HEK293 (cell line): ENCODE measurements around the gene TTLL3.

Experiments
- CTCF ChIA-PET: fragments of 350-600 bp; formaldehyde crosslinking; extraction: SDS; loops from one replicate; lab custom pipeline; 2021; ENCODE audit warnings: antibody characterized with exemption; lab: Yijun Ruan, JAX
- POLR2A ChIA-PET: fragments of 300-600 bp; formaldehyde crosslinking; extraction: SDS; loops from one replicate; lab custom pipeline; 2020; ENCODE audit warnings: antibody characterized with exemption, inconsistent platforms; lab: Yijun Ruan, JAX
- H3K27ac ChIP-seq: fragments of 200-500 bp; sonication (Bioruptor generic); 2 replicates; pipeline ENCODE4 v1.5.1; 2014; ENCODE audit warnings: low read depth, low read length, control low read depth, inconsistent platforms; ENCODE audit errors: extremely low read depth
- H3K36me3 ChIP-seq, 2 experiments: fragments of 200-500 bp in 1 of 2; sonication (Bioruptor generic) in 1 of 2; 1 replicate in 1 of 2; 2 replicates in 1 of 2; pipeline ENCODE4 v1.5.1; 2014 to 2017; ENCODE audit warnings: inconsistent platforms in 2 of 2, low read length in 2 of 2; ENCODE audit not compliant: control insufficient read depth in 2 of 2, insufficient read depth in 1 of 2
- H3K4me1 ChIP-seq: fragments of 200-500 bp; sonication (Bioruptor generic); 2 replicates; pipeline ENCODE4 v1.5.1; 2014; ENCODE audit warnings: mild to moderate bottlenecking, low read length, inconsistent platforms; ENCODE audit not compliant: control insufficient read depth, insufficient read depth
- H3K4me3 ChIP-seq: 2 replicates; pipeline ENCODE4 v1.5.1; 2011; ENCODE audit warnings: low read depth, mild to moderate bottlenecking, control low read depth, low read length, moderate library complexity
- H3K9me3 ChIP-seq: fragments of 200-500 bp; sonication (Bioruptor generic); 2 replicates; pipeline ENCODE4 v1.5.1; 2014; ENCODE audit warnings: low read depth, low read length, inconsistent platforms; ENCODE audit not compliant: control insufficient read depth, insufficient read depth
- KLF8 ChIP-seq: fragments of 450-650 bp; formaldehyde crosslinking; IDR thresholded peaks from 2 replicates; pipeline ENCODE4 v1.5.1; 2016; ENCODE audit warnings: missing biosample characterization, missing genetic modification characterization
- PRDM2 ChIP-seq: fragments of 450-650 bp; formaldehyde crosslinking; IDR thresholded peaks from 2 replicates; pipeline ENCODE4 v1.5.1; 2016; ENCODE audit warnings: missing biosample characterization, missing genetic modification characterization, borderline replicate concordance
- ZBTB17 ChIP-seq: fragments of 450-650 bp; formaldehyde crosslinking; IDR thresholded peaks from 2 replicates; pipeline ENCODE4 v1.5.1; 2016; ENCODE audit warnings: missing biosample characterization, missing genetic modification characterization
- ZBTB20 ChIP-seq: fragments of 450-650 bp; formaldehyde crosslinking; IDR thresholded peaks from 2 replicates; pipeline ENCODE4 v1.5.1; 2016; ENCODE audit warnings: missing biosample characterization, missing genetic modification characterization
- ZBTB7A ChIP-seq: fragments of 450-650 bp; formaldehyde crosslinking; IDR thresholded peaks from 2 replicates; pipeline ENCODE4 v1.5.1; 2016; ENCODE audit warnings: low read depth, missing biosample characterization, missing genetic modification characterization
- ZEB2 ChIP-seq: fragments of 450-650 bp; formaldehyde crosslinking; IDR thresholded peaks from 2 replicates; pipeline ENCODE4 v1.5.1; 2016; ENCODE audit warnings: missing biosample characterization, missing genetic modification characterization
- ZFP37 ChIP-seq: fragments of 450-650 bp; formaldehyde crosslinking; IDR thresholded peaks from 2 replicates; pipeline ENCODE4 v1.5.1; 2016; ENCODE audit warnings: missing biosample characterization, missing genetic modification characterization
- ZNF169 ChIP-seq: fragments of 450-650 bp; formaldehyde crosslinking; IDR thresholded peaks from 2 replicates; pipeline ENCODE4 v1.5.1; 2016; ENCODE audit warnings: missing biosample characterization, missing genetic modification characterization
- ZNF202 ChIP-seq: fragments of 450-650 bp; formaldehyde crosslinking; IDR thresholded peaks from 2 replicates; pipeline ENCODE4 v1.5.1; 2016; ENCODE audit warnings: missing biosample characterization, missing genetic modification characterization, borderline replicate concordance
- ZNF211 ChIP-seq: fragments of 450-650 bp; formaldehyde crosslinking; IDR thresholded peaks from 2 replicates; pipeline ENCODE4 v1.5.1; 2016; ENCODE audit warnings: low read depth, missing biosample characterization, missing genetic modification characterization
- ZNF280D ChIP-seq: fragments of 450-650 bp; formaldehyde crosslinking; IDR thresholded peaks from 2 replicates; pipeline ENCODE4 v1.5.1; 2016; ENCODE audit warnings: missing biosample characterization, missing genetic modification characterization
- ZNF510 ChIP-seq: fragments of 450-650 bp; formaldehyde crosslinking; IDR thresholded peaks from 2 replicates; pipeline ENCODE4 v1.5.1; 2018; ENCODE audit warnings: mild to moderate bottlenecking, missing genetic modification characterization, missing biosample characterization; ENCODE audit not compliant: insufficient replicate concordance
- ZNF558 ChIP-seq: fragments of 450-650 bp; formaldehyde crosslinking; IDR thresholded peaks from 2 replicates; pipeline ENCODE4 v1.5.1; 2016; ENCODE audit warnings: missing biosample characterization, missing genetic modification characterization
- ZNF629 ChIP-seq: fragments of 450-650 bp; formaldehyde crosslinking; IDR thresholded peaks from 2 replicates; pipeline ENCODE4 v1.5.1; 2017; ENCODE audit warnings: missing biosample characterization, missing genetic modification characterization
- ZNF658 ChIP-seq: fragments of 450-650 bp; formaldehyde crosslinking; IDR thresholded peaks from 2 replicates; pipeline ENCODE4; 2016; ENCODE audit warnings: missing biosample characterization, missing genetic modification characterization
- ZNF677 ChIP-seq: fragments of 450-650 bp; IDR thresholded peaks from 2 replicates; pipeline ENCODE4 v1.5.0; 2018; ENCODE audit warnings: missing biosample characterization, mild to moderate bottlenecking, missing genetic modification characterization, moderate library complexity
- ZNF747 ChIP-seq: fragments of 450-650 bp; formaldehyde crosslinking; IDR thresholded peaks from 2 replicates; pipeline ENCODE4 v1.5.1; 2016; ENCODE audit warnings: missing biosample characterization, missing genetic modification characterization
- ZNF768 ChIP-seq: fragments of 450-650 bp; formaldehyde crosslinking; IDR thresholded peaks from 2 replicates; pipeline ENCODE4 v1.5.1; 2018; ENCODE audit warnings: missing biosample characterization, mild to moderate bottlenecking, missing genetic modification characterization
- ZXDB ChIP-seq: fragments of 450-650 bp; formaldehyde crosslinking; IDR thresholded peaks from 2 replicates; pipeline ENCODE4 v1.5.1; 2016; ENCODE audit warnings: missing biosample characterization, missing genetic modification characterization

Gene TTLL3

GRCh38 chr3:9838856-9839255, 28.8 kb downstream of the TTLL3 start (continued):
- TF ChIP-seq PRDM2 (no peak), ZNF629 (no peak), ZNF558 (tag by site-specific recombination) (no peak)

- no peaks in the 10 kb centered on the region for H3K4me1 ChIP-seq
- peaks cover 14 to 54% of the 10 kb centered on the region in 2 experiments; a peak in 2 of 3 replicates for H3K36me3 ChIP-seq
- TF ChIP-seq ZNF747 (tag by site-specific recombination) (no peak), ZNF280D (no peak), ZNF202 (tag by site-specific recombination) (no peak), ZBTB17 (tag by site-specific recombination) (peak; percentile 93), ZBTB7A (tag by site-specific recombination) (no peak)
- ChIA-PET CTCF (interaction anchor here (1.2 to 1.9 kb wide), 4 partner anchors 14 to 106 kb away, joined by 3 to 7 read pairs (median 4); no protein-coding TSS in a partner anchor), POLR2A (interaction anchor here (1.2 kb wide), 1 partner anchor 27 kb away, joined by 3 read pairs; no protein-coding TSS in a partner anchor)
- H3K27ac ChIP-seq: no peak overlapping the region
- no peaks in the 10 kb centered on the region for H3K9me3 ChIP-seq
- no peak overlapping the region for H3K4me3 ChIP-seq
Measured at GRCh38 chr3:9841015-9841414, 31.0 kb downstream of the TTLL3 start.

GRCh38 chr3:9843715-9844438, 33.8 kb downstream of the TTLL3 start, which contains the start of gene RPUSD3:
Gene RPUSD3, minus strand, starts transcription at chr3:9844008. Its CDS starts 18 bp downstream, at chr3:9843990.
- peak within 1 kb of the TSS; percentile 72; the same call in 1 of the 2 replicates for H3K27ac ChIP-seq
- H3K36me3 ChIP-seq: peaks cover 9 to 35% of the 10 kb centered on the region in 2 experiments; a peak in 2 of 3 replicates
- POLR2A ChIA-PET: interaction anchor here (0.6 to 2.0 kb wide), 11 partner anchors 10 to 1427 kb away, joined by 3 to 7 read pairs (median 5); partner anchors contain the start of genes ARPC4, CRELD1, JAGN1 and OGG1
- CTCF ChIA-PET: interaction anchor here (0.7 to 0.9 kb wide), 2 partner anchors 106 to 127 kb away, joined by 3 read pairs; no protein-coding TSS in a partner anchor
- H3K4me3 ChIP-seq: peak within 1 kb of the TSS; percentile 77
- no peaks in the 10 kb centered on the region for H3K4me1 ChIP-seq
- H3K9me3 ChIP-seq: no peaks in the 10 kb centered on the region
- TF ChIP-seq ZNF768: peak; percentile 58; the same call in 1 of the 2 replicates
- no peak for TF ChIP-seq ZNF658 (tag by site-specific recombination)
- no peak for TF ChIP-seq ZNF558 (tag by site-specific recombination)
- TF ChIP-seq ZFP37: peak; percentile 91; the same call in 1 of the 2 replicates
- peak; percentile 57; the same call in 1 of the 2 replicates for TF ChIP-seq ZXDB
- peak; percentile 69; the same call in 1 of the 2 replicates for TF ChIP-seq ZBTB20 (tag by site-specific recombination)
- peak; percentile 57; the same call in 1 of the 2 replicates for TF ChIP-seq KLF8 (tag by site-specific recombination)
- no peak for TF ChIP-seq ZNF510 (tag by site-specific recombination)
- peak; percentile 35; the same call in 1 of the 2 replicates for TF ChIP-seq ZNF280D
- peak; percentile 48 for TF ChIP-seq ZEB2 (tag by site-specific recombination)
- 0 out of 2 replicates have a peak, but pooled peaks have one; percentile 3 for TF ChIP-seq ZNF677 (tag by site-specific recombination)
- TF ChIP-seq ZNF169 (tag by site-specific recombination): no peak
- TF ChIP-seq ZNF211: no peak
